NB4 (cell line): ENCODE data around the gene ITGB3BP.

Source experiments
- POLR2A ChIP-seq: IDR thresholded peaks from 2 replicates; pipeline ENCODE4 v1.6.1; 2011; ENCODE audit warnings: mild to moderate bottlenecking; ENCODE audit not compliant: insufficient read length; ENCODE audit errors: extremely low read depth
- TF ChIP-seq, protein P1 (sequence below): IDR thresholded peaks from one replicate; pipeline ENCODE4 v1.5.1; 2012; ENCODE audit warnings: low read depth, low read length

DNA sequence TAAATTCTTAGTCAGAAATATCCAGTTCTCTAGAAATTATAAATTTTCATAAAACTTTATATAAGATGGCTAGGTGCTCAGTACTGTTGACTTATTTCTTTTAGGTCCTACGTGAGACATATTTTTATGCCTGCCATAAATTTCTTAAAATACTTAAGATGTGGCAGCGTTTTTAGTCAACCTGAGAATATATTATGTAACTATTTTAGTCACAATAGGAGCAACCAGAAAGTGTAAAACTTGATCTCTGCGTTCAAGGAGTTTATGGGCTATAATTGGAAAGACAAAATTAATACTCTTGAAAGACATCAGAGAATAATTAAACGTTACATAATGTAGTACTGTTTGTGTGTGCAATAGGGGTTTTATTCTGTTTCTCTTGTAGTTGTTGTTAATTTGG is 46.0 kb upstream of the ITGB3BP start:
- TF ChIP-seq, protein P1, sequence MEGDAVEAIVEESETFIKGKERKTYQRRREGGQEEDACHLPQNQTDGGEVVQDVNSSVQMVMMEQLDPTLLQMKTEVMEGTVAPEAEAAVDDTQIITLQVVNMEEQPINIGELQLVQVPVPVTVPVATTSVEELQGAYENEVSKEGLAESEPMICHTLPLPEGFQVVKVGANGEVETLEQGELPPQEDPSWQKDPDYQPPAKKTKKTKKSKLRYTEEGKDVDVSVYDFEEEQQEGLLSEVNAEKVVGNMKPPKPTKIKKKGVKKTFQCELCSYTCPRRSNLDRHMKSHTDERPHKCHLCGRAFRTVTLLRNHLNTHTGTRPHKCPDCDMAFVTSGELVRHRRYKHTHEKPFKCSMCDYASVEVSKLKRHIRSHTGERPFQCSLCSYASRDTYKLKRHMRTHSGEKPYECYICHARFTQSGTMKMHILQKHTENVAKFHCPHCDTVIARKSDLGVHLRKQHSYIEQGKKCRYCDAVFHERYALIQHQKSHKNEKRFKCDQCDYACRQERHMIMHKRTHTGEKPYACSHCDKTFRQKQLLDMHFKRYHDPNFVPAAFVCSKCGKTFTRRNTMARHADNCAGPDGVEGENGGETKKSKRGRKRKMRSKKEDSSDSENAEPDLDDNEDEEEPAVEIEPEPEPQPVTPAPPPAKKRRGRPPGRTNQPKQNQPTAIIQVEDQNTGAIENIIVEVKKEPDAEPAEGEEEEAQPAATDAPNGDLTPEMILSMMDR = no peak
- TF ChIP-seq POLR2A = no peak
